SK-N-SH (cell line): ENCODE results near the gene PTPRG.

ENCODE experiments used
- TF ChIP-seq, protein P1 (sequence below): IDR thresholded peaks from 2 replicates; pipeline ENCODE4 v1.4.0; 2012; ENCODE audit warnings: low read depth, borderline replicate concordance
- TF ChIP-seq, protein P2 (sequence below): IDR thresholded peaks from 2 replicates; pipeline ENCODE4 v1.4.0; 2012; ENCODE audit warnings: low read depth

DNA sequence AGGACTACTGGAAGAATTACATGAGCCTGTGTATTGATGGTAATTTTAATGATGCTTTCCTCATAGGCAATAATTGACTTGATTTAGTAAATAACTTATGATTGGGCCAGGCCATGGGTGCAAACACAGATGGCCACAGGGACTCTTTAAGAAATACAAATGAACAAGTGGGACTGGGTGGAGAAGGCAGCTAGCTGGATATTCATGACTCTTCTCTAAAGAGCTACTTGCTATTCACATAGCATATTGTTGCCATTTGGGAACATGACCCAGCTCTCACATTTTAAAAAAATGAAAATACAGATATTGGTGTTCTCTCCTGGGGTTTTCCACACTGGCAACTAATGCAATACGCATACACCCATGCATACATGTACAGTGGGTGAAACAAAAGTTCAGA is 178.3 kb downstream of the PTPRG start:
- TF ChIP-seq, protein P1, sequence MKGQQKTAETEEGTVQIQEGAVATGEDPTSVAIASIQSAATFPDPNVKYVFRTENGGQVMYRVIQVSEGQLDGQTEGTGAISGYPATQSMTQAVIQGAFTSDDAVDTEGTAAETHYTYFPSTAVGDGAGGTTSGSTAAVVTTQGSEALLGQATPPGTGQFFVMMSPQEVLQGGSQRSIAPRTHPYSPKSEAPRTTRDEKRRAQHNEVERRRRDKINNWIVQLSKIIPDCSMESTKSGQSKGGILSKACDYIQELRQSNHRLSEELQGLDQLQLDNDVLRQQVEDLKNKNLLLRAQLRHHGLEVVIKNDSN, result no peak
- TF ChIP-seq, protein P2, sequence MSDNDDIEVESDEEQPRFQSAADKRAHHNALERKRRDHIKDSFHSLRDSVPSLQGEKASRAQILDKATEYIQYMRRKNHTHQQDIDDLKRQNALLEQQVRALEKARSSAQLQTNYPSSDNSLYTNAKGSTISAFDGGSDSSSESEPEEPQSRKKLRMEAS, result no peak
